ENCODE results near the gene FKBP11. TPM values are rescaled to one million over a fixed set of nuclear protein-coding genes. Genes with fewer than 3 reads are reported as not detected.

Gene FKBP11
- total RNA-seq, 1 experiment from 2014 or later: 27.6 TPM

Other genes starting within 250 kb of the FKBP11 start
- gene KANSL2, start 243.3 kb downstream of the FKBP11 start, total RNA-seq (2014; rRNA removed; shearing (Covaris generic)): 51.3 and 63.3 TPM in 2 replicates
- gene CCNT1, start 208.8 kb downstream of the FKBP11 start, total RNA-seq (2014; rRNA removed; shearing (Covaris generic)): 19.1 and 20.9 TPM in 2 replicates
- 10.3 and 10.8 TPM in 2 replicates for gene ADCY6, start 136.4 kb downstream of the FKBP11 start, total RNA-seq (2014; rRNA removed; shearing (Covaris generic))
- gene CACNB3, start 107.0 kb downstream of the FKBP11 start, total RNA-seq (2014; rRNA removed; shearing (Covaris generic)): 10.5 and 11.2 TPM in 2 replicates
- 55.7 and 59.1 TPM in 2 replicates for gene DDX23, start 73.3 kb downstream of the FKBP11 start, total RNA-seq (2014; rRNA removed; shearing (Covaris generic))
- gene RND1, start 59.6 kb downstream of the FKBP11 start, total RNA-seq (2014; rRNA removed; shearing (Covaris generic)): 0.29 TPM in 1 of 2 replicates, not detected in the other
- 47.8 and 57.1 TPM in 2 replicates for gene ARF3, start 32.0 kb upstream of the FKBP11 start, total RNA-seq (2014; rRNA removed; shearing (Covaris generic))
- gene WNT10B, start 46.2 kb upstream of the FKBP11 start, total RNA-seq (2014; rRNA removed; shearing (Covaris generic)): 0.29 TPM in 1 of 2 replicates, not detected in the other
- not detected in 2 replicates for gene WNT1, start 52.8 kb upstream of the FKBP11 start, total RNA-seq (2014; rRNA removed; shearing (Covaris generic))
- gene DDN, start 73.9 kb upstream of the FKBP11 start, total RNA-seq (2014; rRNA removed; shearing (Covaris generic)): not detected in 2 replicates
- gene PRKAG1, start 93.3 kb upstream of the FKBP11 start, total RNA-seq (2014; rRNA removed; shearing (Covaris generic)): 81.3 and 89.6 TPM in 2 replicates
- 6.8 and 7.9 TPM in 2 replicates for gene KMT2D, start 135.3 kb upstream of the FKBP11 start, total RNA-seq (2014; rRNA removed; shearing (Covaris generic))
- 6.7 and 13.2 TPM in 2 replicates for gene RHEBL1, start 144.5 kb upstream of the FKBP11 start, total RNA-seq (2014; rRNA removed; shearing (Covaris generic))
- gene DHH, start 169.3 kb upstream of the FKBP11 start, total RNA-seq (2014; rRNA removed; shearing (Covaris generic)): not detected in 2 replicates
- gene LMBR1L, start 185.4 kb upstream of the FKBP11 start, total RNA-seq (2014; rRNA removed; shearing (Covaris generic)): 11.7 and 24.5 TPM in 2 replicates
- 2,897 and 4,302 TPM in 2 replicates for gene TUBA1B, start 205.9 kb upstream of the FKBP11 start, total RNA-seq (2014; rRNA removed; shearing (Covaris generic))

All from RPMI7951 (cell line).